ENCODE results near the gene NRG3. TPM values are rescaled to one million over a fixed set of nuclear protein-coding genes. Genes with fewer than 3 reads are reported as not detected.

NRG3 gene
- total RNA-seq, 6 experiments from 2014 or later = not detected

- H3K27ac Mint-ChIP-seq = no peak overlapping the region
- no peak for TF ChIP-seq CTCF (IDR thresholded peaks at IDR 0.05)
- no peak for DNase-seq
- H3K4me3 Mint-ChIP-seq = no peak overlapping the region
- H3K36me3 Mint-ChIP-seq (ENCODE audit: low read depth) = no peaks in the 10 kb centered on the region
- peaks cover 33% of the 10 kb centered on the region for H3K9me3 Mint-ChIP-seq
- no peaks in the 10 kb centered on the region for H3K4me1 Mint-ChIP-seq (ENCODE audit: low read depth)
- no peaks in the 10 kb centered on the region for H3K27me3 Mint-ChIP-seq (ENCODE audit: insufficient read depth)
These were observed 27.3 kb upstream of the NRG3 start for GRCh38 chr10:81847675-81848074.

GRCh38 chr10:81848514-81848913 lies 26.5 kb upstream of the NRG3 start:
- no peak for TF ChIP-seq CTCF (IDR thresholded peaks at IDR 0.05)
- Mint-ChIP-seq H3K4me1 (ENCODE audit: low read depth) (no peaks in the 10 kb centered on the region), H3K4me3 (no peak overlapping the region), H3K27me3 (ENCODE audit: insufficient read depth) (no peaks in the 10 kb centered on the region), H3K27ac (no peak overlapping the region), H3K36me3 (ENCODE audit: low read depth) (no peaks in the 10 kb centered on the region), H3K9me3 (peaks cover 36% of the 10 kb centered on the region)
- DNase-seq = no peak

GRCh38 chr10:81848931-81849330 lies 26.1 kb upstream of the NRG3 start:
- Mint-ChIP-seq H3K4me3 (no peak overlapping the region), H3K27ac (no peak overlapping the region), H3K36me3 (ENCODE audit: low read depth) (no peaks in the 10 kb centered on the region), H3K4me1 (ENCODE audit: low read depth) (no peaks in the 10 kb centered on the region), H3K9me3 (peaks cover 32% of the 10 kb centered on the region), H3K27me3 (ENCODE audit: insufficient read depth) (no peaks in the 10 kb centered on the region)
- TF ChIP-seq CTCF (IDR thresholded peaks at IDR 0.05) = no peak
- DNase-seq = no peak

GRCh38 chr10:81862596-81862995 lies 12.4 kb upstream of the NRG3 start:
- no peaks in the 10 kb centered on the region for H3K4me1 Mint-ChIP-seq (ENCODE audit: low read depth)
- DNase-seq = no peak
- peaks cover 4% of the 10 kb centered on the region; the same call in 1 of the 2 replicates for H3K36me3 Mint-ChIP-seq (ENCODE audit: low read depth)
- no peak overlapping the region for H3K27ac Mint-ChIP-seq
- TF ChIP-seq CTCF (IDR thresholded peaks at IDR 0.05) = no peak
- no peak overlapping the region for H3K4me3 Mint-ChIP-seq
- no peaks in the 10 kb centered on the region for H3K27me3 Mint-ChIP-seq (ENCODE audit: insufficient read depth)
- peaks cover 50% of the 10 kb centered on the region for H3K9me3 Mint-ChIP-seq

GRCh38 chr10:81863771-81864170 lies 11.2 kb upstream of the NRG3 start:
- H3K4me1 Mint-ChIP-seq (ENCODE audit: low read depth) = no peaks in the 10 kb centered on the region
- H3K27ac Mint-ChIP-seq = no peak overlapping the region
- no peak for DNase-seq
- no peaks in the 10 kb centered on the region for H3K27me3 Mint-ChIP-seq (ENCODE audit: insufficient read depth)
- no peak overlapping the region for H3K4me3 Mint-ChIP-seq
- TF ChIP-seq CTCF (IDR thresholded peaks at IDR 0.05) = no peak
- H3K36me3 Mint-ChIP-seq (ENCODE audit: low read depth) = peaks cover 4% of the 10 kb centered on the region; the same call in 1 of the 2 replicates
- peaks cover 50% of the 10 kb centered on the region for H3K9me3 Mint-ChIP-seq

GRCh38 chr10:81865581-81865980 lies 9.4 kb upstream of the NRG3 start:
- no peak for TF ChIP-seq CTCF (IDR thresholded peaks at IDR 0.05)
- no peak for DNase-seq
- Mint-ChIP-seq H3K4me3 (no peak overlapping the region), H3K27ac (no peak overlapping the region), H3K4me1 (ENCODE audit: low read depth) (no peaks in the 10 kb centered on the region), H3K27me3 (ENCODE audit: insufficient read depth) (peaks cover 2% of the 10 kb centered on the region; the same call in 1 of the 2 replicates), H3K36me3 (ENCODE audit: low read depth) (peaks cover 4% of the 10 kb centered on the region; the same call in 1 of the 2 replicates), H3K9me3 (peaks cover 45% of the 10 kb centered on the region)

Measured in HFFc6 (cell line).